ENCODE data around the gene COLEC12. TPM values are rescaled to one million over a fixed set of nuclear protein-coding genes. Genes with fewer than 3 reads are reported as not detected.

The COLEC12 gene
- polyA plus RNA-seq, 3 donors, result 0.21 to 0.47 (median 0.35) TPM

DNA sequence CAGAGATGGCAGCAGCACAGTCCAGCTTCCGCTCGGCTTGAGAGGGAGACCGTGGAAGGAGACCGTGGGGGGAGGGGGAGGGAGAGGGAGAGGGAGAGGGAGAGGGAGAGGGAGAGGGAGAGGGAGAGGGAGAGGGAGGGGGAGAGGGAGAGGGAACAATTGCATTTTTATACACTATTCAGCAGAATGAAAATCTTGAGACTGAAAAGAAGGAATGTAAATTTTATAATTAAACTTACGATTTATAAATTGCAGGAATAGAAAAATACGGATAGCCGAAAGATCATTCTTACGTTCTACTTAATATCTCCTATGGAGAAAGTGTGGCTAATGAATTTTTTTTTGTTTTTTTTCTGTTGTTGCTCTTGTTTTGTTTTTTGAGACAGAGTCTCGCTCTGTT, 12.5 kb upstream of the COLEC12 start:
- 100% methylated on average over 1 of the region's 9 CpGs for WGBS (ENCODE audit: insufficient coverage)

DNA sequence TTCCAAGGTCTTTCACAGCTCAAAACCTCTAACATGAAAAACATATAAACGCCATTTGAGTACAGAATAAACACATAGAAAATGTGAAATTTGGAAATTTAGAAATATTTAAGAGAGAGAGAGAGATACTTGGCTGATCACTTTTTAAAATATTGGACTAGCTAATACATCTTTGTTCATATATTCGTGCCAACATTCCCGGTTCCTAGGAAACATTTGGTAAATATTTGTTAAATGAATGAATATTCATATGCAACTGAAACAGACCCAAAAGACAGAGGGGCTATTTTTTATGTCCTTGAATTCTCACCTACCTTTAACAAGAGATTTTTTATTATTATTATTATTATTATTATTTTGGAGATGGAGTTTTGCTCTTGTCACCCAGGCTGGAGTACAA, 8.3 kb upstream of the COLEC12 start:
- H3K36me3 Mint-ChIP-seq, result no peaks in the 10 kb centered on the region
- Histone ChIP-seq H3K27ac (ENCODE audit: low read depth in 1 of 2, low read length in 2 of 2) (no peak overlapping the region), H2AFZ (ENCODE audit: insufficient read depth, low read depth, low read length, poor library complexity, severe bottlenecking) (no peak overlapping the region), H3K79me2 (ENCODE audit: insufficient read depth, low read length) (no peaks in the 10 kb centered on the region), H3K4me1 (ENCODE audit: control insufficient read depth in 1 of 2, insufficient read depth in 2 of 2, low read length in 2 of 2) (no peaks in the 10 kb centered on the region), H3K9ac (ENCODE audit: insufficient read depth, low read length, poor library complexity, severe bottlenecking) (no peak overlapping the region), H3K36me3 (replicated peaks in 1 of 2; ENCODE audit: control insufficient read depth in 1 of 2, insufficient read depth in 2 of 2, low read length in 2 of 2) (no peaks in the 10 kb centered on the region), H4K20me1 (ENCODE audit: insufficient read depth, low read length) (no peaks in the 10 kb centered on the region), H3K4me3 (replicated peaks in 1 of 3; ENCODE audit: low read depth in 2 of 3, low read length in 3 of 3) (no peak overlapping the region), H3K9me3 (replicated peaks in 1 of 2; ENCODE audit: control insufficient read depth in 1 of 2, insufficient read depth in 1 of 2, low read length in 2 of 2) (peaks cover 0 to 6% of the 10 kb centered on the region in 2 donors), H3K27me3 (ENCODE audit: control insufficient read depth in 2 of 2, insufficient read depth in 2 of 2, low read length in 2 of 2) (peaks cover 0 to 8% of the 10 kb centered on the region in 2 donors), H3K4me2 (replicated peaks; ENCODE audit: extremely low read depth, low read length, poor library complexity, severe bottlenecking) (no peak overlapping the region)
- no peak for DNase-seq
- peaks cover 14 to 16% (median 15%) of the 10 kb centered on the region in 3 donors for H3K27me3 Mint-ChIP-seq (ENCODE audit: low read depth in 3 of 3)
- intact Hi-C loops (cut with micrococcal nuclease), result no loop called here
- no peak overlapping the region for H3K4me3 Mint-ChIP-seq
- peaks cover 2 to 14% (median 8%) of the 10 kb centered on the region in 7 donors for H3K9me3 Mint-ChIP-seq
- WGBS (ENCODE audit: insufficient coverage), result no CpG with 5 or more reads among the region's 3 CpGs
- no peak overlapping the region for H3K27ac Mint-ChIP-seq
- TF ChIP-seq, protein P1, sequence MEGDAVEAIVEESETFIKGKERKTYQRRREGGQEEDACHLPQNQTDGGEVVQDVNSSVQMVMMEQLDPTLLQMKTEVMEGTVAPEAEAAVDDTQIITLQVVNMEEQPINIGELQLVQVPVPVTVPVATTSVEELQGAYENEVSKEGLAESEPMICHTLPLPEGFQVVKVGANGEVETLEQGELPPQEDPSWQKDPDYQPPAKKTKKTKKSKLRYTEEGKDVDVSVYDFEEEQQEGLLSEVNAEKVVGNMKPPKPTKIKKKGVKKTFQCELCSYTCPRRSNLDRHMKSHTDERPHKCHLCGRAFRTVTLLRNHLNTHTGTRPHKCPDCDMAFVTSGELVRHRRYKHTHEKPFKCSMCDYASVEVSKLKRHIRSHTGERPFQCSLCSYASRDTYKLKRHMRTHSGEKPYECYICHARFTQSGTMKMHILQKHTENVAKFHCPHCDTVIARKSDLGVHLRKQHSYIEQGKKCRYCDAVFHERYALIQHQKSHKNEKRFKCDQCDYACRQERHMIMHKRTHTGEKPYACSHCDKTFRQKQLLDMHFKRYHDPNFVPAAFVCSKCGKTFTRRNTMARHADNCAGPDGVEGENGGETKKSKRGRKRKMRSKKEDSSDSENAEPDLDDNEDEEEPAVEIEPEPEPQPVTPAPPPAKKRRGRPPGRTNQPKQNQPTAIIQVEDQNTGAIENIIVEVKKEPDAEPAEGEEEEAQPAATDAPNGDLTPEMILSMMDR (IDR thresholded peaks at IDR 0.05), result no peak
- no peaks in the 10 kb centered on the region for H3K4me1 Mint-ChIP-seq

More for the DNA sequence above, 12.5 kb upstream of the COLEC12 start:
- Histone ChIP-seq H3K9me3 (replicated peaks in 1 of 2; ENCODE audit: control insufficient read depth in 1 of 2, insufficient read depth in 1 of 2, low read length in 2 of 2) (peaks cover 0 to 12% of the 10 kb centered on the region in 2 donors), H3K4me3 (replicated peaks in 1 of 3; ENCODE audit: low read depth in 2 of 3, low read length in 3 of 3) (no peak overlapping the region), H3K79me2 (ENCODE audit: insufficient read depth, low read length) (no peaks in the 10 kb centered on the region), H2AFZ (ENCODE audit: insufficient read depth, low read depth, low read length, poor library complexity, severe bottlenecking) (no peak overlapping the region), H3K9ac (ENCODE audit: insufficient read depth, low read length, poor library complexity, severe bottlenecking) (no peak overlapping the region), H3K4me2 (replicated peaks; ENCODE audit: extremely low read depth, low read length, poor library complexity, severe bottlenecking) (no peak overlapping the region), H3K27me3 (ENCODE audit: control insufficient read depth in 2 of 2, insufficient read depth in 2 of 2, low read length in 2 of 2) (no peaks in the 10 kb centered on the region), H3K27ac (ENCODE audit: low read depth in 1 of 2, low read length in 2 of 2) (no peak overlapping the region), H3K4me1 (ENCODE audit: control insufficient read depth in 1 of 2, insufficient read depth in 2 of 2, low read length in 2 of 2) (peaks cover 0 to under 1% of the 10 kb centered on the region in 2 donors), H4K20me1 (ENCODE audit: insufficient read depth, low read length) (no peaks in the 10 kb centered on the region), H3K36me3 (replicated peaks in 1 of 2; ENCODE audit: control insufficient read depth in 1 of 2, insufficient read depth in 2 of 2, low read length in 2 of 2) (no peaks in the 10 kb centered on the region)
- H3K36me3 Mint-ChIP-seq, result no peaks in the 10 kb centered on the region
- H3K9me3 Mint-ChIP-seq, result peaks cover 9 to 22% (median 12%) of the 10 kb centered on the region in 7 donors
- intact Hi-C loops (cut with micrococcal nuclease), result no loop called here
- H3K27me3 Mint-ChIP-seq (ENCODE audit: low read depth in 3 of 3), result peaks cover 3 to 6% (median 3%) of the 10 kb centered on the region in 3 donors
- no peak for DNase-seq
- H3K27ac Mint-ChIP-seq, result no peak overlapping the region
- peaks cover 3% of the 10 kb centered on the region for H3K4me1 Mint-ChIP-seq
- TF ChIP-seq, protein P1 (IDR thresholded peaks at IDR 0.05), result no peak
- no peak overlapping the region for H3K4me3 Mint-ChIP-seq

All from CD14-positive monocyte (primary cell).